Testis (tissue), 3 donors: ENCODE results near the gene SNAI3. TPM values are rescaled to one million over a fixed set of nuclear protein-coding genes. Genes with fewer than 3 reads are reported as not detected.

Experiments
- DNase-seq: peaks from one replicate; pipeline ENCODE4 v3.0.0-alpha.2; 2019
- H3K27ac ChIP-seq, 2 donors: fragments of 200-600 bp; sonication (generic); one replicate each; pipeline ENCODE4 v1.5.1; 2019
- H3K27me3 ChIP-seq: fragments of 200-600 bp; sonication (generic); one replicate; pipeline ENCODE4 v1.5.1; 2019
- H3K36me3 ChIP-seq: fragments of 200-600 bp; sonication (generic); one replicate; pipeline ENCODE4 v1.5.1; 2017; ENCODE audit warnings: low read depth; ENCODE audit errors: missing control alignments
- H3K4me1 ChIP-seq: fragments of 200-600 bp; sonication (generic); one replicate; pipeline ENCODE4 v1.5.1; 2019
- H3K4me3 ChIP-seq, 2 donors: fragments of 200-600 bp; sonication (generic); one replicate each; pipeline ENCODE4 v1.5.1; 2017 to 2019
- H3K9me3 ChIP-seq: fragments of 200-600 bp; sonication (generic); one replicate; pipeline ENCODE4 v1.5.1; 2017
- POLR2A ChIP-seq: fragments of 450-650 bp; IDR thresholded peaks from one replicate; pipeline ENCODE4 v1.6.1; 2017; ENCODE audit warnings: antibody characterized with exemption, mild to moderate bottlenecking, moderate library complexity
- WGBS, 2 donors: methylation state at CpG; one replicate each; pipeline ENCODE4 v1.1.5; 2018; 5-methylcytosine and 5-hydroxymethylcytosine counted together
- intact Hi-C: fragments of 100-400 bp; cut with DNase I; formaldehyde crosslinking; loops from one replicate; pipeline ENCODE4 v1.15.1; 2023; ENCODE audit warnings: low total_unique reads
- polyA plus RNA-seq: library from polyadenylated mRNA; stranded (reverse); fragments of 350-450 nt; fragmentation: Illumina TruSeq; extraction: RNeasy Lipid Tissue Mini Kit (QIAGEN cat#74804); gene quantifications from one replicate; pipeline ENCODE4 v1.2.3, GENCODE V29; 2014; ENCODE audit warnings: low read depth, low replicate concordance; ENCODE audit not compliant: insufficient read depth
- total RNA-seq, 2 donors: library from RNA; depleted of rRNA; stranded (reverse); fragments of >200 nt; gene quantifications; one replicate each; pipeline ENCODE4 v1.2.3, GENCODE V29; 2016
- TF ChIP-seq, protein P1 (sequence below), 3 experiments: fragments of 450-650 bp in 2 of 3; fragments of 200-600 bp in 1 of 3; sonication (generic) in 1 of 3; IDR thresholded peaks; one replicate each; pipeline ENCODE4 v1.5.1; 2016 to 2019; ENCODE audit warnings: antibody characterized with exemption in 3 of 3, mild to moderate bottlenecking in 2 of 3, moderate library complexity in 1 of 3

The SNAI3 gene
- total and polyA plus RNA-seq, 3 donors from 2014 or later, result 1.3 to 3.0 (median 2.5) TPM

- no peak overlapping the region for H3K27ac ChIP-seq
- H3K9me3 ChIP-seq, result no peaks in the 10 kb centered on the region
- H3K4me1 ChIP-seq, result peaks cover 5% of the 10 kb centered on the region
- intact Hi-C loops, result no loop called here
- TF ChIP-seq POLR2A, result no peak
- 81 to 89% methylated on average over 14 to 32 of the region's 32 CpGs for WGBS, 2 donors
- no peak for DNase-seq
- no peaks in the 10 kb centered on the region for H3K27me3 ChIP-seq
- no peak overlapping the region for H3K4me3 ChIP-seq
- H3K36me3 ChIP-seq, result no peaks in the 10 kb centered on the region
Observed at GRCh38 chr16:88653596-88654362, 32.5 kb downstream of the SNAI3 start.

DNA sequence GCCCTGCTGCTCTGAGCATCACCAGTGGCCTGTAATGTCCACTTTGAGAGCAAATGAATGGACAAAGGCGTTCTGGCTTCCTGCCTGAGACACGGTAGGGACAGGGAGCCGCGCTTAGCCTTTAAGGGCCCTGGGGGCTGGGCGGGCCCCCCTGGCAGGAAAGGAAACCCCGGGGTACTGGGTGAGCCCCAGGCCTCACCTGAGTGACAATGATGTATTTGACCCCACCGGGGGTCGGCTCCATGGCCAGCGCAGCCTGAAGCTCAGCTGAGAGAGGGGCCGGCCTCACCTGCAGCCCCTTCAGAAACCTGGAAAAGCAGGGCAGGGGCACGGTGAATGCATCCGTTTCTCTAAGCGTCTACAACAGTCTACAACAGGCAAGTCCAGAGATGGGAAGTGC, 33.2 kb downstream of the SNAI3 start:
- WGBS, 2 donors, result 89 to 97% methylated on average over 12 to 13 of the region's 13 CpGs

GRCh38 chr16:88652762-88653063, 33.6 kb downstream of the SNAI3 start:
- intact Hi-C loops, result no loop called here
- Histone ChIP-seq H3K27ac (no peak overlapping the region), H3K9me3 (no peaks in the 10 kb centered on the region), H3K4me3 (no peak overlapping the region), H3K36me3 (no peaks in the 10 kb centered on the region), H3K27me3 (no peaks in the 10 kb centered on the region), H3K4me1 (peaks cover 5% of the 10 kb centered on the region)
- TF ChIP-seq POLR2A, result no peak
- no peak for DNase-seq
- 96 to 100% methylated on average over 1 to 8 of the region's 8 CpGs for WGBS, 2 donors

More for the DNA sequence above, 33.2 kb downstream of the SNAI3 start:
- intact Hi-C loops, result no loop called here
- H3K4me1 ChIP-seq, result peaks cover 5% of the 10 kb centered on the region
- TF ChIP-seq, protein P1, sequence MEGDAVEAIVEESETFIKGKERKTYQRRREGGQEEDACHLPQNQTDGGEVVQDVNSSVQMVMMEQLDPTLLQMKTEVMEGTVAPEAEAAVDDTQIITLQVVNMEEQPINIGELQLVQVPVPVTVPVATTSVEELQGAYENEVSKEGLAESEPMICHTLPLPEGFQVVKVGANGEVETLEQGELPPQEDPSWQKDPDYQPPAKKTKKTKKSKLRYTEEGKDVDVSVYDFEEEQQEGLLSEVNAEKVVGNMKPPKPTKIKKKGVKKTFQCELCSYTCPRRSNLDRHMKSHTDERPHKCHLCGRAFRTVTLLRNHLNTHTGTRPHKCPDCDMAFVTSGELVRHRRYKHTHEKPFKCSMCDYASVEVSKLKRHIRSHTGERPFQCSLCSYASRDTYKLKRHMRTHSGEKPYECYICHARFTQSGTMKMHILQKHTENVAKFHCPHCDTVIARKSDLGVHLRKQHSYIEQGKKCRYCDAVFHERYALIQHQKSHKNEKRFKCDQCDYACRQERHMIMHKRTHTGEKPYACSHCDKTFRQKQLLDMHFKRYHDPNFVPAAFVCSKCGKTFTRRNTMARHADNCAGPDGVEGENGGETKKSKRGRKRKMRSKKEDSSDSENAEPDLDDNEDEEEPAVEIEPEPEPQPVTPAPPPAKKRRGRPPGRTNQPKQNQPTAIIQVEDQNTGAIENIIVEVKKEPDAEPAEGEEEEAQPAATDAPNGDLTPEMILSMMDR (IDR thresholded peaks at IDR 0.05), result no peak
- no peak for TF ChIP-seq POLR2A
- H3K27ac ChIP-seq, result no peak overlapping the region
- H3K27me3 ChIP-seq, result no peaks in the 10 kb centered on the region
- no peak for DNase-seq
- H3K9me3 ChIP-seq, result no peaks in the 10 kb centered on the region
- no peaks in the 10 kb centered on the region for H3K36me3 ChIP-seq
- H3K4me3 ChIP-seq, result no peak overlapping the region

GRCh38 chr16:88651989-88652761, 34.1 kb downstream of the SNAI3 start:
- DNase-seq, result no peak
- TF ChIP-seq, protein P1 (IDR thresholded peaks at IDR 0.05), result no peak
- no peak for TF ChIP-seq POLR2A
- WGBS, 2 donors, result 88 to 100% methylated on average over 5 to 29 of the region's 29 CpGs
- Histone ChIP-seq H3K27me3 (no peaks in the 10 kb centered on the region), H3K9me3 (no peaks in the 10 kb centered on the region), H3K4me3 (no peak overlapping the region), H3K36me3 (no peaks in the 10 kb centered on the region), H3K27ac (no peak overlapping the region), H3K4me1 (peaks cover 5% of the 10 kb centered on the region)
- intact Hi-C loops, result no loop called here

DNA sequence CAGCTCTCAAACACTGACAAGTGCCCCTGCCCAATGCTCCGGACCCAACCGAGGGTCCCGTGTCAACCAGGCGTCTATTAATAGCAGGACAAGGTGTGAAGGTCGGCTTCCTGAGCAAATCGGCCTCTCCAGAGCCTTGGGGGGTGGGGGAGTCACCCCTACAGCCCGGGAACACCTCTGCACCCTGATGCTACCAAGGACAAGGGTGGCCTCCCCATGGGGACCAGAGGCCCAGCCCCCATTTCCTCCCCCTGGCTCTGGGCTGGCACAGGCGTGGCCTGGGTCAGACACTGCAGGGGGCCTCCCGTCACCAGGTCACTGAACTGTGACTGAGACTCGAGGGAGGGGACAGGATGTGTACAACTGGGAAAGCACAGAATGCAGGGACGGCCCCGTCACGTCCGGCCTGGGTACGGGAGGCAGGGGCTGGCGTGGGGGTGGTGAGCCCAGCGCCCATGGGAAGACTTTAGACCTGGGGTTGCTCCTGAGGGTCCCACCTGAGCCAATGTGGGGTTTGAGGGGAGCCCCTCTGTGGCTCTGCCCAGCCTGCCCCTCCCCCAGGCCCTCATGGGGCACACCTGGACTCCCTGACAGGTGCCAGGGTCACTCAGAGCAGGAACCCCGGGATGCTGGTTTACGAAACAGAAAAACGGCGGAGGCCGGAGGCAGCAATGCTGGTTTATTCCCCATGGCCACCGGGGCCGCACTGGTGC, 34.9 kb downstream of the SNAI3 start:
- Histone ChIP-seq H3K36me3 (no peaks in the 10 kb centered on the region), H3K27me3 (no peaks in the 10 kb centered on the region), H3K9me3 (no peaks in the 10 kb centered on the region), H3K4me1 (peaks cover 5% of the 10 kb centered on the region), H3K27ac (no peak overlapping the region), H3K4me3 (peak overlapping the region; percentile 47 to 65)
- DNase-seq, result no peak
- intact Hi-C loops, result no loop called here
- TF ChIP-seq, protein P1 (IDR thresholded peaks at IDR 0.05), result no peak
- TF ChIP-seq POLR2A, result no peak
- WGBS, 2 donors, result 30 to 64% methylated on average over 2 to 24 of the region's 24 CpGs
